ENCODE measurements around the gene PHAX. TPM values are rescaled to one million over a fixed set of nuclear protein-coding genes. Genes with fewer than 3 reads are reported as not detected.
"Not testable (repeated sequence)": the region's sequence is repeated elsewhere in the genome, so short reads cannot be mapped to it uniquely, and the experiment has no call there.

Gene PHAX
- total RNA-seq, 4 donors from 2014 or later = 31.4 to 38.0 (median 36.3) TPM

DNA sequence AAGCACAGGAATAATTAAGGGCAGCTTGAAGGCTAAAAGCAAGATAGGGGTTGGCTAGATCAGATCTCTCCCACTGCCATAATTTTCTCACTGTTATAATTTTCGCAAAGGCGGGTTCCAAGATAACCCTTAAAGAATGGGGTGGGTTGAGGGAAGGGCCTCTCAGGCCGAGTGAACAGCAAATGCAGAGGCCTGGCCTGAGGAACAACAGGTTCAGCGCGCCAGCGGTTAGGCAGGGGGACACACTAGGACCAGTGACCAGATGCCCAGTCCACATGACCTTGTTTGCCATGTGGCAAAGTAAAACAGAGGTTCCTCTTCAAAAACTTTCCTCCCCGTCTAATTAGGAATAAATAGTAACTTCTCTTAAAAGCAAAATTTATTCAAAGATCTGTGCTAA is 1.2 kb upstream of the PHAX start:
- DNase-seq (ENCODE audit: low spot score in 2 of 2) = no peak
- WGBS, 2 donors = 84 to 93% methylated on average over 7 of the region's 7 CpGs
- no peak for TF ChIP-seq POLR2A (IDR thresholded peaks at IDR 0.05)
- TF ChIP-seq, protein P1, sequence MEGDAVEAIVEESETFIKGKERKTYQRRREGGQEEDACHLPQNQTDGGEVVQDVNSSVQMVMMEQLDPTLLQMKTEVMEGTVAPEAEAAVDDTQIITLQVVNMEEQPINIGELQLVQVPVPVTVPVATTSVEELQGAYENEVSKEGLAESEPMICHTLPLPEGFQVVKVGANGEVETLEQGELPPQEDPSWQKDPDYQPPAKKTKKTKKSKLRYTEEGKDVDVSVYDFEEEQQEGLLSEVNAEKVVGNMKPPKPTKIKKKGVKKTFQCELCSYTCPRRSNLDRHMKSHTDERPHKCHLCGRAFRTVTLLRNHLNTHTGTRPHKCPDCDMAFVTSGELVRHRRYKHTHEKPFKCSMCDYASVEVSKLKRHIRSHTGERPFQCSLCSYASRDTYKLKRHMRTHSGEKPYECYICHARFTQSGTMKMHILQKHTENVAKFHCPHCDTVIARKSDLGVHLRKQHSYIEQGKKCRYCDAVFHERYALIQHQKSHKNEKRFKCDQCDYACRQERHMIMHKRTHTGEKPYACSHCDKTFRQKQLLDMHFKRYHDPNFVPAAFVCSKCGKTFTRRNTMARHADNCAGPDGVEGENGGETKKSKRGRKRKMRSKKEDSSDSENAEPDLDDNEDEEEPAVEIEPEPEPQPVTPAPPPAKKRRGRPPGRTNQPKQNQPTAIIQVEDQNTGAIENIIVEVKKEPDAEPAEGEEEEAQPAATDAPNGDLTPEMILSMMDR (IDR thresholded peaks at IDR 0.05) = no peak
- no peak overlapping the region for H3K4me3 ChIP-seq (ENCODE audit: low read depth, poor library complexity, severe bottlenecking)
- intact Hi-C loops (cut with DNase I; ENCODE audit: low total_unique reads) = no loop called here

DNA sequence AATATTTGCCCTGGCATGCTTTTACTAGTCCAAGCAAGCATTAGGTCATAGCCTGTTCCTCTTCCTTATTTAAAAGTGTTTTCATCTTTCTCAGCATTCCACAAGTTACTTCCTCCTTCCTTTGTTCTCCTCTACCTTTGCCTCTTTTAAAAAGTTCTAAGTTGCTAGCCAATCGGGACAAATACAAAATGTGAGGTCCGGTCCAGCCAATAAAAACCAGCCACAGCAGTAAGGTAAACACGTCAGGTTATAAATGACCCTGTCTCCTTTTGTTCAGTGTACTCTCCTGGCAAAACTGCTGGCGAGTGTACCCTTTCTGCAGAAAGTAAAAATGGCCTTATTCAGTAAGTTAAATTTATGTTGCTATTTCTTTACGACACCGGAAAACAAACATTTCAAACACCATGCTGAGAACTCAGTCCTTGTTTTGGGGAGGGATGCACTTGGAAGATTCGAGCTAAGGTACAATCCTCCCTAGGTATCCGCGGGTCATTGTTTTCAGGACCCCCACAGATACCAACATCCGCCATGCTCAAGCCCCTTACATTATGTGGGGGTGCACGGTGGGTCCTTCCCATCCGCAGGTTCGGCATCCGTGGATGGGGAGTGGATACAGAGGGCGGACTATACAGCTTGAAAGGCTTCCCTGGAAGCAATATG is 646 bp upstream of the PHAX start:
- intact Hi-C loops (cut with DNase I; ENCODE audit: low total_unique reads) = loop anchor here (10.0 kb wide), 1 partner anchor 55 kb away; no protein-coding TSS in a partner anchor
- 60 to 64% methylated on average over 15 of the region's 15 CpGs for WGBS, 2 donors
- not testable (repeated sequence) for DNase-seq (ENCODE audit: low spot score in 2 of 2); H3K4me3 ChIP-seq (ENCODE audit: low read depth, poor library complexity, severe bottlenecking)

DNA sequence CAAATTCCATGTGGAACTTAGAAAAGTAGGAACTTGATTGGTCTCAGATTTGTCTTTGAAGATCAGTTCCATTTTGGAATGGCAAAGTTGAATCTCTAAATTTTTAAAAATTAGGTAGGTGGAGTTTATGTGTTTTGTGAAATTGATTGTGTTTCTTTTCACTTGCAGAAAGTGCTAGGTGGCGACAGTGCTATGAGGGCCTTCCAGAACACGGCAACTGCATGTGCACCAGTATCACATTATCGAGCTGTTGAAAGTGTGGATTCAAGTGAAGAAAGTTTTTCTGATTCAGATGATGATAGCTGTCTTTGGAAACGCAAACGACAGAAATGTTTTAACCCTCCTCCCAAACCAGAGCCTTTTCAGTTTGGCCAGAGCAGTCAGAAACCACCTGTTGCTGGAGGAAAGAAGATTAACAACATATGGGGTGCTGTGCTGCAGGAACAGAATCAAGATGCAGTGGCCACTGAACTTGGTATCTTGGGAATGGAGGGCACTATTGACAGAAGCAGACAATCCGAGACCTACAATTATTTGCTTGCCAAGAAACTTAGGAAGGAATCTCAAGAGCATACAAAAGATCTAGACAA is 2.8 kb downstream of the PHAX start:
- H3K4me3 ChIP-seq (ENCODE audit: low read depth, poor library complexity, severe bottlenecking) = no peak overlapping the region
- no peak for DNase-seq (ENCODE audit: low spot score in 2 of 2)
- WGBS, 2 donors = 74 to 78% methylated on average over 6 of the region's 6 CpGs
- intact Hi-C loops (cut with DNase I; ENCODE audit: low total_unique reads) = loop anchor here (10.0 kb wide), 1 partner anchor 59 kb away; no protein-coding TSS in a partner anchor
- TF ChIP-seq, protein P1 (IDR thresholded peaks at IDR 0.05) = no peak
- no peak for TF ChIP-seq POLR2A (IDR thresholded peaks at IDR 0.05)

DNA sequence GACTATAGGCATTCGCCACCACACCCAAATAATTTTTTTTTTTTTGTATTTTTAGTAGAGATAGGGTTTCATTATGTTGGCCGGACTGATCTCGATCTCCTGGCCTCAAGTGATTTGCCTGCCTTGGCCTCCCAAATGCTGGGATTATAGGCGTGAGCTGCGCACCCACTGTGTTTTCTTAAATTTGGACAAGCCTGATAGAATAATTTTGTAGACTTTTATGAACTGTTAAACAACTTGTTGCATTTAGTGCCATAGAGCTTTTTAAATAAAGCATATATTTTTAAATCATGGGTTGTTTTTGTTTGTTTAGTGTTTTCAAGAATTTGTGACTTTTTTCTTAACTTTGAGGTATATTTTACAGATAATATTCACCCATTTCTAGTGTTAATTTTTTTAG is 4.8 kb downstream of the PHAX start:
- intact Hi-C loops (cut with DNase I; ENCODE audit: low total_unique reads) = loop anchor here (10.0 kb wide), 1 partner anchor 61 kb away; no protein-coding TSS in a partner anchor
- TF ChIP-seq, protein P1 (IDR thresholded peaks at IDR 0.05) = no peak
- no peak for TF ChIP-seq POLR2A (IDR thresholded peaks at IDR 0.05)
- no peak for DNase-seq (ENCODE audit: low spot score in 2 of 2)
- no peak overlapping the region for H3K4me3 ChIP-seq (ENCODE audit: low read depth, poor library complexity, severe bottlenecking)
- 84 to 88% methylated on average over 5 of the region's 5 CpGs for WGBS, 2 donors

DNA sequence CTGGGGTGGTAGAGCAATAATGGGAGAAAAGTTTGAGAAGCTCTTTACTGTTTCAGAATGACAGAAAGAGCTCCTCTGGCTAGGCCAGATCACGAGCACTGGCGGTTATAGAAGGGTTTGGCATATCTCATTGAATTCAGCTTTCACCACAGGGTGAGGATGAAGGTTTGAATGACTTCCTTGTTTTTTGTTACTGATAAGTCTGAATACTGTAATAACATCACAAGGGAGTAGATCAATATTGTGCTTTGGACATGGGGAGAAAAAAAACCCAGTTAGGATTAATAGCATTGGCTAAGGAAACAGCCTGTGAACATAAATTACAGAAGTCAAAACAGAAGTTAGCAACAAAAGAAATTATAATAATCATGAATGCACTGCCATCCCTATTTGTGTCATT is 9.4 kb downstream of the PHAX start:
- intact Hi-C loops (cut with DNase I; ENCODE audit: low total_unique reads) = no loop called here
- no peak overlapping the region for H3K4me3 ChIP-seq (ENCODE audit: low read depth, poor library complexity, severe bottlenecking)
- no peak for DNase-seq (ENCODE audit: low spot score in 2 of 2)
- TF ChIP-seq POLR2A (IDR thresholded peaks at IDR 0.05) = no peak
- TF ChIP-seq, protein P1 (IDR thresholded peaks at IDR 0.05) = no peak
- WGBS, 2 donors = 83 to 86% methylated on average over 2 of the region's 2 CpGs

DNA sequence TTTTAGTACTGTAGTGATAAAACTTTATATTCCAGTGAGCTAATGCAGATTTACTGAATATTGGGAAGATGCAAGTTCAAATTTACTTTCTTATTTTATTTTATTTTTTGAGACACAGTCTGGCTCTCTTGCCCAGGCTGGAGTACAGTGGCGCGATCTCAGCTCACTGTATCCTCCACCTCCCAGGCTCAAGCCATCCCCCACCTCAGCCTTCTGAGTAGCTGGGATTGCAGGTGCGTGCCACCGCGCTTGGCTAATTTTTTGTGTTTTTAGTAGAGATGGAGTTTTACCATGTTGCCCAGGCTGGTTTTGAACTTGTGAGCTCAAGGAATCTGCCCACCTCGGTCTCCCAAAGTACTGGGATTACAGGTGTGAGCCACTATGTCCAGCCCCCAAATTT is 9.9 kb downstream of the PHAX start:
- H3K4me3 ChIP-seq (ENCODE audit: low read depth, poor library complexity, severe bottlenecking) = no peak overlapping the region
- 97% methylated on average over 6 of the region's 6 CpGs for WGBS, 2 donors
- DNase-seq (ENCODE audit: low spot score in 2 of 2) = peak in 1 of 2 donors; percentile 71
- TF ChIP-seq, protein P1 (IDR thresholded peaks at IDR 0.05) = no peak
- TF ChIP-seq POLR2A (IDR thresholded peaks at IDR 0.05) = no peak
- intact Hi-C loops (cut with DNase I; ENCODE audit: low total_unique reads) = no loop called here
